HCT116 (cell line): ENCODE results near the gene CKMT2. TPM values are rescaled to one million over a fixed set of nuclear protein-coding genes. Genes with fewer than 3 reads are reported as not detected.

Source experiments
- ATAC-seq: fragments of 200-7000 bp; cut with Tn5 transposase; 2 replicates; pipeline ENCODE4 v1.9.1; 2020; ENCODE audit warnings: mild to moderate bottlenecking, moderate library complexity
- BruUV-seq: library from RNA; stranded (reverse); fragments of 400-500 nt; replicated peaks from 2 replicates; lab custom pipeline; 2021; lab: Mats Ljungman, UMichigan
- CTCF ChIA-PET: fragments of 300-600 bp; sonication (Branson Sonifier 250); formaldehyde crosslinking; loops from one replicate; lab custom pipeline; 2021; ENCODE audit warnings: antibody characterized with exemption; lab: Charles Lee
- POLR2A ChIA-PET: fragments of 300-600, 350-600 bp; sonication (Branson Sonifier 250); formaldehyde crosslinking; loops from one replicate; lab custom pipeline; 2021; ENCODE audit warnings: antibody characterized with exemption; lab: Charles Lee
- RAD21 ChIA-PET, 2 experiments: fragments of 300-600 bp; sonication (Branson Sonifier 250); formaldehyde crosslinking; loops; one replicate each; lab custom pipeline; 2023; ENCODE audit warnings: low total read pairs in 2 of 2; ENCODE audit not compliant: uncharacterized antibody in 2 of 2, unreplicated experiment in 2 of 2, low non-redundant PET in 1 of 2; lab: Charles Lee
- DNase-seq: peaks from one replicate; pipeline ENCODE4 v3.0.0-alpha.2; 2010; ENCODE audit warnings: low read depth, low spot score
- H2AFZ ChIP-seq: fragments of 200-600 bp; shearing (Covaris generic), sonication (generic); 2 replicates; pipeline ENCODE4 v1.6.1; 2017; ENCODE audit warnings: low read depth, mixed run types, mixed read lengths, antibody characterized with exemption, low read length; ENCODE audit not compliant: poor library complexity, severe bottlenecking
- H3K27ac ChIP-seq: 2 replicates; pipeline ENCODE4 v1.5.1; 2012; ENCODE audit warnings: low read depth, low read length
- H3K27me3 ChIP-seq: fragments of 200-600 bp; sonication (generic); 2 replicates; pipeline ENCODE4 v1.6.1; 2016; ENCODE audit warnings: mixed run types, low read length, mixed read lengths; ENCODE audit not compliant: insufficient read depth
- H3K36me3 ChIP-seq, 2 experiments: fragments of 200-500 bp in 1 of 2; fragments of 200-600 bp in 1 of 2; sonication (Bioruptor generic) in 1 of 2; sonication (generic) in 1 of 2; 2 replicates each; pipeline versions ENCODE4 v1.5.1 to v1.6.1; 2014 to 2016; ENCODE audit warnings: low read length in 2 of 2, inconsistent platforms in 1 of 2, mixed read lengths in 1 of 2, mixed run types in 1 of 2; ENCODE audit not compliant: insufficient read depth in 2 of 2, control insufficient read depth in 1 of 2
- H3K4me1 ChIP-seq, 2 experiments: fragments of 200-600 bp in 1 of 2; sonication (generic) in 1 of 2; 2 replicates each; pipeline versions ENCODE4 v1.5.1 to v1.6.1; 2012 to 2017; ENCODE audit warnings: low read length in 2 of 2, inconsistent platforms in 1 of 2, mild to moderate bottlenecking in 1 of 2, mixed read lengths in 1 of 2, mixed run types in 1 of 2, moderate library complexity in 1 of 2; ENCODE audit not compliant: insufficient read depth in 2 of 2, control insufficient read depth in 1 of 2
- H3K4me2 ChIP-seq: fragments of 200-600 bp; sonication (generic); 2 replicates; pipeline ENCODE4 v1.6.1; 2017; ENCODE audit warnings: mixed run types, low read length, mixed read lengths
- H3K4me3 ChIP-seq, 2 experiments: fragments of 200-600 bp in 1 of 2; sonication (generic) in 1 of 2; replicated peaks in 1 of 2; 2 replicates each; pipeline ENCODE4 v1.5.1; 2011 to 2016; ENCODE audit warnings: low read length in 2 of 2, control low read depth in 1 of 2, low read depth in 1 of 2, mild to moderate bottlenecking in 1 of 2, mixed read lengths in 1 of 2, mixed run types in 1 of 2
- H3K79me2 ChIP-seq: fragments of 200-600 bp; sonication (generic); 2 replicates; pipeline ENCODE4 v1.6.1; 2017; ENCODE audit warnings: mild to moderate bottlenecking, mixed run types, low read length, moderate library complexity, mixed read lengths; ENCODE audit not compliant: insufficient read depth
- H3K9ac ChIP-seq: fragments of 200-600 bp; sonication (generic); 2 replicates; pipeline ENCODE4 v1.6.1; 2016; ENCODE audit warnings: low read length, mixed read lengths
- H3K9me2 ChIP-seq: fragments of 200-600 bp; sonication (generic), shearing (Covaris generic); 2 replicates; pipeline ENCODE4 v1.6.1; 2017; ENCODE audit warnings: mixed run types, mild to moderate bottlenecking, moderate library complexity; ENCODE audit not compliant: insufficient read depth
- H3K9me3 ChIP-seq, 2 experiments: fragments of 200-500 bp in 1 of 2; fragments of 200-600 bp in 1 of 2; sonication (Bioruptor generic) in 1 of 2; sonication (generic) in 1 of 2; 2 replicates each; pipeline ENCODE4 v1.6.1; 2014 to 2017; ENCODE audit warnings: low read length in 2 of 2, mixed read lengths in 2 of 2, inconsistent platforms in 1 of 2, low read depth in 1 of 2, mild to moderate bottlenecking in 1 of 2, mixed run types in 1 of 2, moderate library complexity in 1 of 2; ENCODE audit not compliant: control insufficient read depth in 1 of 2, insufficient read depth in 1 of 2
- H4K20me1 ChIP-seq: fragments of 200-600 bp; sonication (generic), shearing (Covaris generic); 2 replicates; pipeline ENCODE4 v1.6.1; 2017; ENCODE audit warnings: mixed run types, mild to moderate bottlenecking, moderate library complexity; ENCODE audit not compliant: insufficient read depth
- CBX3 ChIP-seq: IDR thresholded peaks from 2 replicates; pipeline ENCODE4 v1.6.1; 2012; ENCODE audit warnings: low read depth
- CEBPB ChIP-seq: IDR thresholded peaks from 2 replicates; pipeline ENCODE4 v1.6.1; 2012; ENCODE audit warnings: low read depth
- EGR1 ChIP-seq: IDR thresholded peaks from 2 replicates; pipeline ENCODE4 v1.6.1; 2012; ENCODE audit warnings: low read depth
- EZH2 ChIP-seq: fragments of 200-600 bp; sonication (generic); IDR thresholded peaks from 2 replicates; pipeline ENCODE4 v1.6.1; 2017; ENCODE audit warnings: antibody characterized with exemption, mixed run types
- EZH2phosphoT487 ChIP-seq: fragments of 200-600 bp; IDR thresholded peaks from 2 replicates; pipeline ENCODE4 v1.6.1; 2018; ENCODE audit warnings: antibody characterized with exemption, borderline replicate concordance
- FOSL1 ChIP-seq: IDR thresholded peaks from 2 replicates; pipeline ENCODE4 v1.6.1; 2012; ENCODE audit warnings: low read depth
- POLR2A ChIP-seq: IDR thresholded peaks from 2 replicates; pipeline ENCODE4 v1.7.0; 2011; ENCODE audit warnings: borderline replicate concordance; ENCODE audit not compliant: insufficient read depth, insufficient read length; ENCODE audit errors: extremely low read depth
- POLR2AphosphoS5 ChIP-seq: IDR thresholded peaks from 2 replicates; pipeline ENCODE4 v1.6.1; 2011; ENCODE audit warnings: mild to moderate bottlenecking, low read depth, low read length, moderate library complexity
- SIN3A ChIP-seq: IDR thresholded peaks from 2 replicates; pipeline ENCODE4 v1.6.1; 2012; ENCODE audit warnings: low read depth
- SP1 ChIP-seq: IDR thresholded peaks from 2 replicates; pipeline ENCODE4 v1.6.1; 2012; ENCODE audit warnings: low read depth
- SRF ChIP-seq: IDR thresholded peaks from 2 replicates; pipeline ENCODE4 v1.6.1; 2012; ENCODE audit warnings: low read depth
- TCF7L2 ChIP-seq: IDR thresholded peaks from 2 replicates; pipeline ENCODE4 v1.7.0; 2011; ENCODE audit warnings: borderline replicate concordance, inconsistent platforms; ENCODE audit not compliant: insufficient read depth, insufficient read length; ENCODE audit errors: extremely low read depth
- YY1 ChIP-seq: IDR thresholded peaks from 2 replicates; pipeline ENCODE4 v1.6.1; 2011; ENCODE audit warnings: low read length, low read depth, moderate library complexity, mild to moderate bottlenecking; ENCODE audit not compliant: insufficient replicate concordance; ENCODE audit errors: extremely low read depth
- ZFX ChIP-seq: fragments of 450-650 bp; IDR thresholded peaks from 2 replicates; pipeline ENCODE4 v1.6.1; 2017
- ZNF274 ChIP-seq: fragments of 200-500 bp; sonication (Bioruptor generic); IDR thresholded peaks from 2 replicates; pipeline ENCODE4 v1.6.1; 2014; ENCODE audit warnings: mild to moderate bottlenecking, low read depth, low read length, inconsistent platforms
- intact Hi-C: fragments of 100-400 bp; cut with micrococcal nuclease; formaldehyde crosslinking; loops from 2 replicates; pipeline ENCODE4 v1.10.0; 2022
- total RNA-seq: library from RNA; stranded (reverse); gene quantifications from one replicate; pipeline ENCODE4 v1.2.1, GENCODE V29; 2021; ENCODE audit not compliant: unreplicated experiment
- TF ChIP-seq, protein P1 (sequence below): IDR thresholded peaks from 2 replicates; pipeline ENCODE4 v1.6.1; 2011; ENCODE audit warnings: mild to moderate bottlenecking, low read length, moderate library complexity; ENCODE audit not compliant: insufficient replicate concordance; ENCODE audit errors: extremely low read depth
- TF ChIP-seq, protein P2 (sequence below), 3 experiments: fragments of 200-600 bp in 1 of 3; sonication (generic) in 1 of 3; IDR thresholded peaks in 2 of 3; conservative IDR thresholded peaks in 1 of 3; 2 replicates each; pipeline ENCODE4 v1.5.1; 2012 to 2017; ENCODE audit warnings: low read depth in 2 of 3, low read length in 2 of 3, antibody characterized with exemption in 1 of 3, borderline replicate concordance in 1 of 3, control low read depth in 1 of 3, mild to moderate bottlenecking in 1 of 3, mixed read lengths in 1 of 3, mixed run types in 1 of 3, moderate library complexity in 1 of 3; ENCODE audit not compliant: insufficient read depth in 1 of 3
- TF ChIP-seq, protein P3 (sequence below): IDR thresholded peaks from 2 replicates; pipeline ENCODE4 v1.6.1; 2012
- TF ChIP-seq, protein P4 (sequence below): IDR thresholded peaks from 2 replicates; pipeline ENCODE4 v1.6.1; 2012
- TF ChIP-seq, protein P5 (sequence below): IDR thresholded peaks from 2 replicates; pipeline ENCODE4 v1.6.1; 2012; ENCODE audit warnings: low read depth

CKMT2 gene
- total RNA-seq, 1 experiment from 2014 or later = not detected

DNA sequence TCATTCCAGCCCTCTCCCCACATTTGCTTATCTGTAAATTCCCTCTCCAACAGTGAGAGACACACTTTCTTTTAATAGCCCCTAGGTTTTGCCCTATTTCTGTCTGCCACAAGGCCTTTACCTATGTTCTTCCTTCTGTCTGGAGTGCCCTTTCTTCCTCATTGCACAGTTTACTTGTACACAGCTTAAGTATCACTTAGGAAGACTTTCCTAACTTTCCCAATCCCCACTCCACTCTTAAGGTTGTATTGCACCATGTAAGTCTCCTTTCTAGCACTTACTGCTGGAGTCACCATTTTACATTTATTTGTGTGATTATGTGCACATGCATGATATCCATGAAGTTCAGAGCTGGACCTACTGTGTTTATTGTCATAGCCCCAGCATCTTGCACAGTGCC is 10.8 kb upstream of the CKMT2 start (continued):
- TF ChIP-seq, protein P1, sequence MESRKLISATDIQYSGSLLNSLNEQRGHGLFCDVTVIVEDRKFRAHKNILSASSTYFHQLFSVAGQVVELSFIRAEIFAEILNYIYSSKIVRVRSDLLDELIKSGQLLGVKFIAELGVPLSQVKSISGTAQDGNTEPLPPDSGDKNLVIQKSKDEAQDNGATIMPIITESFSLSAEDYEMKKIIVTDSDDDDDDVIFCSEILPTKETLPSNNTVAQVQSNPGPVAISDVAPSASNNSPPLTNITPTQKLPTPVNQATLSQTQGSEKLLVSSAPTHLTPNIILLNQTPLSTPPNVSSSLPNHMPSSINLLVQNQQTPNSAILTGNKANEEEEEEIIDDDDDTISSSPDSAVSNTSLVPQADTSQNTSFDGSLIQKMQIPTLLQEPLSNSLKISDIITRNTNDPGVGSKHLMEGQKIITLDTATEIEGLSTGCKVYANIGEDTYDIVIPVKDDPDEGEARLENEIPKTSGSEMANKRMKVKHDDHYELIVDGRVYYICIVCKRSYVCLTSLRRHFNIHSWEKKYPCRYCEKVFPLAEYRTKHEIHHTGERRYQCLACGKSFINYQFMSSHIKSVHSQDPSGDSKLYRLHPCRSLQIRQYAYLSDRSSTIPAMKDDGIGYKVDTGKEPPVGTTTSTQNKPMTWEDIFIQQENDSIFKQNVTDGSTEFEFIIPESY = no peak
- TF ChIP-seq EGR1 = no peak

DNA sequence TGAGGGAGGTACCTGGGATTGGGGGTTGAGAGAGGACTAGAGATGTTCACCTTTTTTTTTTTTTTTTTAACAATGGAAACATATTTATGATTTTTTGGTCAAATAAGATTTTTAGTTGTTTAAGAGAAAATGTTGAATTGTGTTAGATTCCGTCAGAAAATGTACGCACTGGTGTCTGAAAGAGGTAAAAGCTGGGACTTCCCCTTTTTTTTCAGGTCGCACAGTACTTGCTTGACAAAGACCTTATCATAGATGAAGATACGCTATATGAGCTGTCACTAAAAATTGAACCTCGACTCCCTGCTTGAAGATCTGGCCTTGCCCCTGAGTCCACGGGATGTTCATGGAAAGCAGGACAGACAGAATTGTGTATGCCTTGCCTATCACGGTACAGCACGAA is 7.7 kb upstream of the CKMT2 start:
- intact Hi-C loops = no loop called here
- no peaks in the 10 kb centered on the region for H3K4me1 ChIP-seq
- H3K4me2 ChIP-seq = no peak overlapping the region
- ChIA-PET CTCF (no interaction called here), POLR2A (no interaction called here), RAD21 (no interaction called here)
- H3K9ac ChIP-seq = no peak overlapping the region
- no peak for ATAC-seq
- BruUV-seq = no TSS peak
- no peak overlapping the region for H2AFZ ChIP-seq
- no peaks in the 10 kb centered on the region for H3K79me2 ChIP-seq
- H3K27me3 ChIP-seq = no peaks in the 10 kb centered on the region
- H3K4me3 ChIP-seq = no peak overlapping the region
- H3K36me3 ChIP-seq = no peaks in the 10 kb centered on the region
- no peaks in the 10 kb centered on the region for H3K9me2 ChIP-seq
- no peaks in the 10 kb centered on the region for H4K20me1 ChIP-seq
- DNase-seq = no peak
- H3K27ac ChIP-seq = no peak overlapping the region
- no peaks in the 10 kb centered on the region for H3K9me3 ChIP-seq
- TF ChIP-seq SIN3A = no peak
- no peak for TF ChIP-seq SRF
- no peak for TF ChIP-seq EZH2
- no peak for TF ChIP-seq YY1
- no peak for TF ChIP-seq CEBPB
- no peak for TF ChIP-seq ZNF274
- no peak for TF ChIP-seq FOSL1
- TF ChIP-seq POLR2AphosphoS5 = no peak
- TF ChIP-seq, protein P2, sequence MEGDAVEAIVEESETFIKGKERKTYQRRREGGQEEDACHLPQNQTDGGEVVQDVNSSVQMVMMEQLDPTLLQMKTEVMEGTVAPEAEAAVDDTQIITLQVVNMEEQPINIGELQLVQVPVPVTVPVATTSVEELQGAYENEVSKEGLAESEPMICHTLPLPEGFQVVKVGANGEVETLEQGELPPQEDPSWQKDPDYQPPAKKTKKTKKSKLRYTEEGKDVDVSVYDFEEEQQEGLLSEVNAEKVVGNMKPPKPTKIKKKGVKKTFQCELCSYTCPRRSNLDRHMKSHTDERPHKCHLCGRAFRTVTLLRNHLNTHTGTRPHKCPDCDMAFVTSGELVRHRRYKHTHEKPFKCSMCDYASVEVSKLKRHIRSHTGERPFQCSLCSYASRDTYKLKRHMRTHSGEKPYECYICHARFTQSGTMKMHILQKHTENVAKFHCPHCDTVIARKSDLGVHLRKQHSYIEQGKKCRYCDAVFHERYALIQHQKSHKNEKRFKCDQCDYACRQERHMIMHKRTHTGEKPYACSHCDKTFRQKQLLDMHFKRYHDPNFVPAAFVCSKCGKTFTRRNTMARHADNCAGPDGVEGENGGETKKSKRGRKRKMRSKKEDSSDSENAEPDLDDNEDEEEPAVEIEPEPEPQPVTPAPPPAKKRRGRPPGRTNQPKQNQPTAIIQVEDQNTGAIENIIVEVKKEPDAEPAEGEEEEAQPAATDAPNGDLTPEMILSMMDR (IDR thresholded peaks at IDR 0.05 in 2 of 3, conservative IDR thresholded peaks at IDR 0.05 in 1 of 3; ENCODE audit: borderline replicate concordance in 1 of 3, insufficient read depth in 1 of 3, low read depth in 2 of 3, low read length in 2 of 3) = no peak
- TF ChIP-seq SP1 = no peak
- TF ChIP-seq TCF7L2 = no peak
- TF ChIP-seq POLR2A = no peak
- TF ChIP-seq ZFX = no peak
- TF ChIP-seq EGR1 = no peak
- TF ChIP-seq EZH2phosphoT487 = no peak
- TF ChIP-seq CBX3 = no peak
- TF ChIP-seq, protein P3, sequence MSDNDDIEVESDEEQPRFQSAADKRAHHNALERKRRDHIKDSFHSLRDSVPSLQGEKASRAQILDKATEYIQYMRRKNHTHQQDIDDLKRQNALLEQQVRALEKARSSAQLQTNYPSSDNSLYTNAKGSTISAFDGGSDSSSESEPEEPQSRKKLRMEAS = no peak
- TF ChIP-seq, protein P4, sequence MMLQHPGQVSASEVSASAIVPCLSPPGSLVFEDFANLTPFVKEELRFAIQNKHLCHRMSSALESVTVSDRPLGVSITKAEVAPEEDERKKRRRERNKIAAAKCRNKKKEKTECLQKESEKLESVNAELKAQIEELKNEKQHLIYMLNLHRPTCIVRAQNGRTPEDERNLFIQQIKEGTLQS = no peak
- TF ChIP-seq, protein P5, sequence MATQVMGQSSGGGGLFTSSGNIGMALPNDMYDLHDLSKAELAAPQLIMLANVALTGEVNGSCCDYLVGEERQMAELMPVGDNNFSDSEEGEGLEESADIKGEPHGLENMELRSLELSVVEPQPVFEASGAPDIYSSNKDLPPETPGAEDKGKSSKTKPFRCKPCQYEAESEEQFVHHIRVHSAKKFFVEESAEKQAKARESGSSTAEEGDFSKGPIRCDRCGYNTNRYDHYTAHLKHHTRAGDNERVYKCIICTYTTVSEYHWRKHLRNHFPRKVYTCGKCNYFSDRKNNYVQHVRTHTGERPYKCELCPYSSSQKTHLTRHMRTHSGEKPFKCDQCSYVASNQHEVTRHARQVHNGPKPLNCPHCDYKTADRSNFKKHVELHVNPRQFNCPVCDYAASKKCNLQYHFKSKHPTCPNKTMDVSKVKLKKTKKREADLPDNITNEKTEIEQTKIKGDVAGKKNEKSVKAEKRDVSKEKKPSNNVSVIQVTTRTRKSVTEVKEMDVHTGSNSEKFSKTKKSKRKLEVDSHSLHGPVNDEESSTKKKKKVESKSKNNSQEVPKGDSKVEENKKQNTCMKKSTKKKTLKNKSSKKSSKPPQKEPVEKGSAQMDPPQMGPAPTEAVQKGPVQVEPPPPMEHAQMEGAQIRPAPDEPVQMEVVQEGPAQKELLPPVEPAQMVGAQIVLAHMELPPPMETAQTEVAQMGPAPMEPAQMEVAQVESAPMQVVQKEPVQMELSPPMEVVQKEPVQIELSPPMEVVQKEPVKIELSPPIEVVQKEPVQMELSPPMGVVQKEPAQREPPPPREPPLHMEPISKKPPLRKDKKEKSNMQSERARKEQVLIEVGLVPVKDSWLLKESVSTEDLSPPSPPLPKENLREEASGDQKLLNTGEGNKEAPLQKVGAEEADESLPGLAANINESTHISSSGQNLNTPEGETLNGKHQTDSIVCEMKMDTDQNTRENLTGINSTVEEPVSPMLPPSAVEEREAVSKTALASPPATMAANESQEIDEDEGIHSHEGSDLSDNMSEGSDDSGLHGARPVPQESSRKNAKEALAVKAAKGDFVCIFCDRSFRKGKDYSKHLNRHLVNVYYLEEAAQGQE = no peak
